Sigmoid colon (tissue), 4 donors: ENCODE measurements around the gene RNF149.

Source experiments
- EP300 ChIP-seq, 4 donors: sonication (generic); formaldehyde crosslinking; IDR thresholded peaks; one replicate each; pipeline ENCODE4 v1.6.1; 2017; ENCODE audit warnings: antibody characterized with exemption in 4 of 4
- POLR2A ChIP-seq, 2 donors: fragments of 450-650 bp; IDR thresholded peaks; one replicate each; pipeline ENCODE4 v1.6.1; 2016; ENCODE audit warnings: antibody characterized with exemption in 2 of 2, mild to moderate bottlenecking in 2 of 2, moderate library complexity in 2 of 2
- TF ChIP-seq, protein P1 (sequence below), 4 experiments: fragments of 450-650 bp in 3 of 4; fragments of 200-600 bp in 1 of 4; IDR thresholded peaks; one replicate each; pipeline ENCODE4 v1.5.1; 2016 to 2019; ENCODE audit warnings: antibody characterized with exemption in 4 of 4, mild to moderate bottlenecking in 3 of 4, moderate library complexity in 2 of 4

DNA sequence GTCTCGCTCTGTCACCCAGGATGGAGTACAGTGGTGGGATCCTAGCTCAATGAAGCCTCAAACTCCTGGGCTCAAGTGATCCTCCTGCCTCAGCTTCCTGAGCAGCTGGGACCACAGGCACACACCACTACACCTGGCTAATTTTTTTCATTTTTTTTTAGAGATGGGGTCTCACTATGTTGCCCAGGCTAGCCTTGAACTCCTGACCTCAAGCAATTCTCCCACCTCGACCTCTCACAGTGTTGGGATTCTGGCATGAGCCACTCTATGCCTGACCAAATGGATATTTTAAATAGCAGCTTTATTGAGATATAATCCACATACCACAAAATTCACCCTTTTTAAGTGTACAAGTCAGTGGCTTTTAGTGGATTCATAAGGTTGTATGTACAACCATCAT is 11.1 kb downstream of the RNF149 start:
- TF ChIP-seq, protein P1, sequence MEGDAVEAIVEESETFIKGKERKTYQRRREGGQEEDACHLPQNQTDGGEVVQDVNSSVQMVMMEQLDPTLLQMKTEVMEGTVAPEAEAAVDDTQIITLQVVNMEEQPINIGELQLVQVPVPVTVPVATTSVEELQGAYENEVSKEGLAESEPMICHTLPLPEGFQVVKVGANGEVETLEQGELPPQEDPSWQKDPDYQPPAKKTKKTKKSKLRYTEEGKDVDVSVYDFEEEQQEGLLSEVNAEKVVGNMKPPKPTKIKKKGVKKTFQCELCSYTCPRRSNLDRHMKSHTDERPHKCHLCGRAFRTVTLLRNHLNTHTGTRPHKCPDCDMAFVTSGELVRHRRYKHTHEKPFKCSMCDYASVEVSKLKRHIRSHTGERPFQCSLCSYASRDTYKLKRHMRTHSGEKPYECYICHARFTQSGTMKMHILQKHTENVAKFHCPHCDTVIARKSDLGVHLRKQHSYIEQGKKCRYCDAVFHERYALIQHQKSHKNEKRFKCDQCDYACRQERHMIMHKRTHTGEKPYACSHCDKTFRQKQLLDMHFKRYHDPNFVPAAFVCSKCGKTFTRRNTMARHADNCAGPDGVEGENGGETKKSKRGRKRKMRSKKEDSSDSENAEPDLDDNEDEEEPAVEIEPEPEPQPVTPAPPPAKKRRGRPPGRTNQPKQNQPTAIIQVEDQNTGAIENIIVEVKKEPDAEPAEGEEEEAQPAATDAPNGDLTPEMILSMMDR (IDR thresholded peaks at IDR 0.05): no peak
- TF ChIP-seq EP300 (IDR thresholded peaks at IDR 0.05) (no peak), POLR2A (IDR thresholded peaks at IDR 0.05) (no peak)
